Naive B cell (primary cell): Measurements from ENCODE around the gene PTPRF. TPM values are rescaled to one million over a fixed set of nuclear protein-coding genes. Genes with fewer than 3 reads are reported as not detected.

Experiments
- ATAC-seq, 2 donors: fragments of 150-1000 bp; cut with Tn5 transposase; 2 replicates each; pipeline ENCODE4 v1.10.0; 2021; ENCODE audit warnings: low read depth in 2 of 2, mild to moderate bottlenecking in 2 of 2, moderate library complexity in 2 of 2
- DNase-seq: peaks from one replicate; pipeline ENCODE4 v3.0.0; 2022
- H3K27ac Mint-ChIP-seq, 6 donors: one replicate each; pipeline ENCODE4 v1.8.0; 2020 to 2022; ENCODE audit warnings: mild to moderate bottlenecking in 6 of 6, mixed read lengths in 6 of 6, moderate library complexity in 5 of 6, inconsistent platforms in 2 of 6
- H3K27me3 Mint-ChIP-seq, 3 donors: one replicate each; pipeline ENCODE4 v1.8.0; 2021 to 2022; ENCODE audit warnings: mixed read lengths in 3 of 3, mild to moderate bottlenecking in 1 of 3
- H3K36me3 Mint-ChIP-seq, 2 donors: one replicate each; pipeline ENCODE4 v1.8.0; 2020 to 2022; ENCODE audit warnings: mixed read lengths in 2 of 2, inconsistent platforms in 1 of 2, mild to moderate bottlenecking in 1 of 2
- H3K4me1 Mint-ChIP-seq, 3 donors: one replicate each; pipeline ENCODE4 v1.8.0; 2020 to 2022; ENCODE audit warnings: mixed read lengths in 3 of 3, inconsistent platforms in 1 of 3, mild to moderate bottlenecking in 1 of 3, moderate library complexity in 1 of 3
- H3K4me3 Mint-ChIP-seq, 8 donors: one replicate each; pipeline ENCODE4 v1.8.0; 2020 to 2022; ENCODE audit warnings: mild to moderate bottlenecking in 8 of 8, mixed read lengths in 8 of 8, moderate library complexity in 8 of 8, inconsistent platforms in 2 of 8
- H3K9me3 Mint-ChIP-seq, 7 donors: one replicate each; pipeline ENCODE4 v1.8.0; 2020 to 2022; ENCODE audit warnings: mixed read lengths in 7 of 7, mild to moderate bottlenecking in 5 of 7, inconsistent platforms in 2 of 7, moderate library complexity in 1 of 7
- polyA plus RNA-seq, 6 donors: library from polyadenylated mRNA; unstranded; fragments of 300-500 nt; fragmentation: Illumina TruSeq; gene quantifications; one replicate each; pipeline ENCODE4 v1.2.3, GENCODE V29; 2021; ENCODE audit warnings: low read depth in 6 of 6

Gene PTPRF
- polyA plus RNA-seq, 6 donors from 2014 or later, result 0.19 to 2.3 TPM; not detected in 4

DNA sequence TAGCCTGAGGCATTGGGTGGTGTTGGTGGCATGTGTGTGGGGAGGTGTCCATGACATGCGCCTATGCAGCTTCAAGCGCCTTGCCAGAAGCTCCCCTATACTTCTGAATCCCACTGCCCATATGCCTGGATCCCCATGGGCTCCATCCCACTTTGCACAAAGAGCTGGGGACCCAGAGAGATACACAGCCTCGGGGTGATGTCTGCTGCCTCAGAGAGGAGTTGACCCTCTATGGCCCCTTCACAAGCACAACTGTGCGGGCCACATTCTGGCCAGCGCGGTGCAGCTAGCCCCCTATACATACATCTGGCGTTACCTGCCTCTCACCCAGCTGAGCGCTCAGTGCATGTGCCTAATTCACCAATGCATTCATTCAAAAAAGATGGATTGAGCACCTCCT lies 9.6 kb upstream of the PTPRF start:
- Mint-ChIP-seq H3K4me3 (no peak overlapping the region), H3K27me3 (peaks cover 43 to 81% (median 71%) of the 10 kb centered on the region in 3 donors), H3K27ac (peak overlapping the region in 1 of 6 donors; percentile 74), H3K36me3 (no peaks in the 10 kb centered on the region), H3K4me1 (no peaks in the 10 kb centered on the region), H3K9me3 (no peaks in the 10 kb centered on the region)
- no peak for DNase-seq
- no peak for ATAC-seq

DNA sequence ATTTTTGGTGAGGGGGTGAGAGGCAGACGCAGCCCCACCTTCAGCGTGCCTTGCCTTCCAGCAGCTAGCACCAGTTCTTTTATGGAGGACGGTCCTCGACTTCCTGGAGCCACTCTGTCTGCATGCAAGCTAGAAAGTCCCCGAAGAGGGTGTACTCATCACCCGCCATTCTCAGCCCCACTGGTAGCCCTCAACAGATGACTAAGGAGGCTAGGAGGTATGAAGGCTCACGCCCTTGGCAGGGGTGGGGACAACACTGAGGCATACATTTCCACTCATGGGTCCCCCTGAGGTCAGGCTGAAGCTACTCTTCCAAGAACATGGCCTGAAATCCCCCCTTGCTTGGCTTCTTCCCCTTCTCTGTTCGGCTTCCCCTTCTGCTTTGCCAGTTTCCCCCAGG lies 8.9 kb upstream of the PTPRF start:
- Mint-ChIP-seq H3K4me3 (no peak overlapping the region), H3K36me3 (no peaks in the 10 kb centered on the region), H3K27ac (no peak overlapping the region), H3K27me3 (peaks cover 43 to 78% (median 70%) of the 10 kb centered on the region in 3 donors), H3K9me3 (no peaks in the 10 kb centered on the region), H3K4me1 (no peaks in the 10 kb centered on the region)
- ATAC-seq (no peak), DNase-seq (no peak)

DNA sequence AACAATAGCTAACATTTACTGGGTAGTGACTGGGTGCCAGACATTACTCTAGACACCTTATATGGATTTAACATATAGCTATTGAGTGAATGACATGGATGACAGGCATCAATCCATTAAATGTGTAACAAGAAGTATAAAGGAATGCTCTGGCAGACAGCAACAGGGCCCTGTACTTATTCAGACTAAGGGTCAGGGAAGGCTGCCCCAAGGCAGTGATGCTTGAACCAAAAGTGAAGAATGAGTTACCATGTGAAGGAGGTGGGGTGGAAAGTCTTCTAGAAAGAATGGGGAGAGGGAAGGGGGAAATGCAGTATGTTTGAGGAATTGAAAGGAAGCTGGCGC lies 8.3 kb upstream of the PTPRF start:
- Mint-ChIP-seq H3K9me3 (no peaks in the 10 kb centered on the region), H3K27ac (no peak overlapping the region), H3K36me3 (no peaks in the 10 kb centered on the region), H3K4me3 (no peak overlapping the region), H3K27me3 (peaks cover 43 to 75% (median 69%) of the 10 kb centered on the region in 3 donors), H3K4me1 (no peaks in the 10 kb centered on the region)
- no peak for ATAC-seq
- no peak for DNase-seq

DNA sequence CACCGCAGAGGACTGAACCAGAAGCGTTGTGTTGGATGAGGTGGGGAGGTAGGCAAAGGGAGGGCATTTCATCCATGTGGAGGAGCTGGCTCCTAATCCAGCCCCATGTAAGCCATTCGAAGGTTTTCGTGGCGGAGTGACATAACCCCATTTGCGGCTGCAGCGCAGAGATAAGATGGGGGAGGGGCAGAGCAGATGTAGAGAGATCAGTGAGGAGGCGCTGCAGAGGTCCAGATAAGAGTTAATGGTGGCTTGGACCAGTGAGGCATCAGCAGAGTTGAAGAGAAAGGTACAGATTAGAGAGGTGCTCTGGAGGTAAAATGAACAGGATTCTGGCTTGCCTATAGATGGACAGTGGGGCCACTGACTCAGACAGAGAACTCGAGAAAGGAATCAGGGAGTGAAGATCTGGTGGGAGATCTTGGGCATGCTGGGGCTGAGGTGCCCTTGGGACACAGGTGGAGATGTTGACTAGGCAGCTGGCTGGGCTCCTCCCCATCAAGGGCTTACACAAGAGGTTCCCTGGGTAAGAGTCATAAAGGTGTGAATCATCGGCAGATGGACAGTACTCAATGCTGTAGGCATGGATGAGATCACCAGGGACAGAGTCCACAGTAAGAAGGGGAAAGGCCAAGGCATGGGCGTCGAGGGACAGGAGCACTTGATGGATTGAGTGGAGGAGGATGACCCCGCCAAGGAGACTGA lies 7.8 kb upstream of the PTPRF start:
- ATAC-seq, result no peak
- H3K4me1 Mint-ChIP-seq, result no peaks in the 10 kb centered on the region
- no peak overlapping the region for H3K4me3 Mint-ChIP-seq
- DNase-seq, result no peak
- H3K27me3 Mint-ChIP-seq, result peaks cover 43 to 75% (median 72%) of the 10 kb centered on the region in 3 donors
- no peaks in the 10 kb centered on the region for H3K36me3 Mint-ChIP-seq
- H3K9me3 Mint-ChIP-seq, result no peaks in the 10 kb centered on the region
- H3K27ac Mint-ChIP-seq, result no peak overlapping the region

DNA sequence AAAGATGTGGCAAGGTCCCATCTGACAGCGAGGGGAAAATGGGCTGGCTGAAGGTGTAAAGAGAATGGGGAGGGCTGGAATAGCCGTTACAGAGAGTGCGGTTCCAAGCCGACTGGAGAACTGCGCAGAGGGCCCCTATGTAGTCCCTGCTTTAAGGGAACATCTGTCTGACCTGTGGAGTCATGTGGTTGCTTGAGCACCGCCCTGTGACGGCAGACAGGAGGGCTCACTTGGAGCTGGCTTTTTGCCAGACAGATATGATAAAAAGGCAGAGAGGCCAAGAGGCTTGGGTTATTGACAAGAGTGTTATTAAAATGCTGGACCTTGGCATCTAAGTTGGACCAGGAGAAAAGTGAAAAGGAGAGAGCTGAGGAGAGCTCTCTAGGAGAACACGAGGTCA lies 5.9 kb upstream of the PTPRF start:
- Mint-ChIP-seq H3K9me3 (no peaks in the 10 kb centered on the region), H3K27me3 (peaks cover 43 to 77% (median 75%) of the 10 kb centered on the region in 3 donors), H3K4me3 (no peak overlapping the region), H3K27ac (no peak overlapping the region), H3K4me1 (peaks cover under 1 to 9% (median 3%) of the 10 kb centered on the region in 3 donors), H3K36me3 (no peaks in the 10 kb centered on the region)
- DNase-seq (no peak), ATAC-seq (no peak)

DNA sequence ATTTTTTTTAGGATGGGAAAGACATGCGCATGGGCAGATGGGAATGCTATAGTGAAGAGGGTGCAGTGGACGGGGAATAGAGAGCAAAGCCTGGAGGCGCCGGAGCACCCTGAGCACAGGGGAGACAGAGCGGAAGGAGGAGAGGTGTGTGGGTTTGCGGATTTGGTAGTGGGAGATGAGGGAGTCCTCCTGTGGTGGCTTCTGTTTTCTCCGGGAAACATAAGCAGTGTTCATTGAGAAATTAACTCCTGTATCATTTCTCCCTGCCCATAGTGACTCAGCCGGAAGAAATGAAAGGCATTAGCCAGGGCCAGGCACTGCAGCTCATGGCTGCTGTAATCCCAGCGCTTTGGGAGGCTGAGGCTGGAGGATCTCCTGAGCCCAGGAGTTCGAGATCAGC lies 4.7 kb upstream of the PTPRF start:
- Mint-ChIP-seq H3K36me3 (peaks cover 0 to 8% of the 10 kb centered on the region in 2 donors), H3K4me3 (no peak overlapping the region), H3K4me1 (peaks cover 10 to 16% (median 10%) of the 10 kb centered on the region in 3 donors), H3K27ac (no peak overlapping the region), H3K9me3 (peaks cover 0 to 2% (median 0%) of the 10 kb centered on the region in 7 donors), H3K27me3 (peaks cover 45 to 77% (median 75%) of the 10 kb centered on the region in 3 donors)
- ATAC-seq (no peak), DNase-seq (no peak)

DNA sequence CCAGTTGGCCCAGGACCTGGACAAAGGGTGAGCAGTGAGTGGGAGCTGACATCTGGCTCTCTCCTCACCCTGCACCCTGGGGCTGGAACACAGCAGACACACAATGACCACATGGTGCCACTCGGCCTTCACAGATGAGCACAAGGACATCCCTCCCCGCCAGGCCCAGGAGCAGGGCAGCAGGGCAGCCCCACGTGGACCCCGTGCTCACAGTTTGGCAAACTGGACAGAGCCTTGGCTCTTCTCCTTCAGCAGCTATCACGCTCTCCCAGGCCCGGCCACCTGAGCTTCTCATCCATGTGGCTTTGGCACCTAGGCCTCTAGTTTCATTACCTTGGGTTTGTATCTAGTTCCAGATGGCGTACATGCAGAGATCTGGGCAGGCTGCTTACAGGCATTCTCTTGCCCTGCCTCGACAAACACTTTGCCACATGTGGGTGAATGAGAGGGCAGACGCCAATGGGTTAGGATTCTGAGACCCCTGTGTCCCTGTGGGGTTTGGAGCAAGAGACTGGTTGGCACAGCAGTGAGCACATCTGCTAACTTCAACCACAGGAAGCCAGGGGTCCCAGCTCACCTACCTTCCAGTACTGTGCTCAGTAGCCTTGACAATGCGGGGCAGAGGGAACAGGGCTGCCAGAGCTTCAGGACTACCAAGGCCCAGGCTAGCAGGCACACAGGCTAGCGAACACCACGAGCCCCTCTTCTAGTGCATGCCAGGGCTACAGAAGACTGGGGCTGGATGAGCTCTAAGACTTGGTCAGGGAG lies 3.4 kb upstream of the PTPRF start:
- Mint-ChIP-seq H3K27ac (no peak overlapping the region), H3K4me1 (peaks cover 16 to 20% (median 17%) of the 10 kb centered on the region in 3 donors), H3K4me3 (peak overlapping the region in 1 of 8 donors; percentile 2), H3K36me3 (peaks cover 0 to 16% of the 10 kb centered on the region in 2 donors), H3K9me3 (peaks cover 0 to 2% (median 0%) of the 10 kb centered on the region in 7 donors), H3K27me3 (peaks cover 42 to 73% (median 72%) of the 10 kb centered on the region in 3 donors)
- DNase-seq (no peak), ATAC-seq (no peak)

DNA sequence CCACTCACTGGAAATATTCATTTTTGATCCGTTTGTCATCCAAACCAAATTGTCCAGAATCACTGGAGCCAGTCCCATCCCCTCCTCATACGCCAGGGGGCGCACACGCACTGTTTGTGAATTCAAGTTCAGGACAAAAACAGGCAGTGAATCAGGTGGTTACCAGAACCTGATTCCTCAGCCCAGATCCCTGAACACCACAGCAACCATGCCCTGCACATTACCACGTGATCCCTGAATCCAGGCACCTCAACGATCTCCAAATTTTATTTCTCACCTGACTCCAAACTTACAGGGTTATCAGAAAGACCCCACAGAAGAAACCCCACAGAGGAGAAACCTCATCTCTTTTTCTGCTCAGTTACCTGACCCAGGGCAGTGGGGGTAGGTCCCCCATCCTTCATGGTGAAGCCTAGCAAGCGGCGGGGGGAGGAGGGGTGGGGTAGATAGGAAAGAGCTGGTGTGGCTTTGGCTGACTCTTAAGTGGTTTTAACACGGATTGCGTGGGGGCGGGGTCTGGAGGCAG lies 1.4 kb upstream of the PTPRF start:
- DNase-seq (peak; percentile 71), ATAC-seq (peak; percentile 63 to 73)
- H3K36me3 Mint-ChIP-seq, result peaks cover 0 to 16% of the 10 kb centered on the region in 2 donors
- H3K9me3 Mint-ChIP-seq, result peaks cover 0 to 2% (median 0%) of the 10 kb centered on the region in 7 donors
- H3K4me1 Mint-ChIP-seq, result peaks cover 16 to 20% (median 17%) of the 10 kb centered on the region in 3 donors
- peaks cover 47 to 74% (median 72%) of the 10 kb centered on the region in 3 donors for H3K27me3 Mint-ChIP-seq
- H3K27ac Mint-ChIP-seq, result peak overlapping the region in 1 of 6 donors; percentile 65
- peak overlapping the region in 5 of 8 donors; percentile 14 to 90 (median 67) for H3K4me3 Mint-ChIP-seq

DNA sequence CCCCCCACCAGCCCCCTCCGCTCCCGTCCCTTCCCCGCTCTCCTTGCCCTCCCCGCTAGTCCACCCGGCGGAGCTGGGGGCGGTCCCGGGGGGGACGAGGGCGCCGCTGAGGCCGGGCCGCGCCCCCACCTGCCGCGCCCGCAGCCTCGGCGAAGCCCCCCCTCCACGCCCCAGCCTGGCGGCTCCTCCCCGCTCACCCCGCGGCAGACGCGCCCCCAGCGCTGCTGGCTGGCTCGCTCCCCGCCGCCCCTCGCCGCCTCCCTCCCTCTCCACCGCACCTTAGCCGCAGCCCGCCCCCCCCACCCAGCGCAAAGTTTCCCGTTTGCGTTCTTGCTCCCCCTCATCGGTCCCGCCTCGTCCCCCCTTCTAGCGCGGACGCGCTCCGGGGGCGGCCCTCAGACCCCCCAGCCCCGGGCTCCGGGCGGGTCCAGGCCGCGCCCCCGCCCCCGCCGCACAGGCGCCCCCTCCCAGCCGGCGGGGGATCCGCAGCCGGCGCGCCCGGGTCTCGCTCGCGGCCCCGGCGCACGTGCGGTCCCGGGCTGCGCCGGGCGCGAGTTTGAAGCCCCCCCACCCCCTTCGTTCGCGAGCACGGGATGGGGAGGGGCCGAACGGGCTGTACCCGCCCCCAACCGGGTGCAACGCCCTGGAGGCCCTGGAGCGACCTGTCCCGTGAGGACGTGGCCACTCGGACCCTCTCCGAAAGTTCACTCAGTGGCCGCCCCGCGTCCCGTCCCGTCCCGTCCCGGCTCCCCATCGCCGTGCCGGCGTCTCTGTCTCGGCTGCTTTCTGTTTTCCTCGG lies 623 bp downstream of the PTPRF start:
- Mint-ChIP-seq H3K36me3 (peaks cover 0 to 16% of the 10 kb centered on the region in 2 donors), H3K4me3 (peak overlapping the region; percentile 84 to 94 (median 90)), H3K9me3 (peaks cover 0 to 2% (median 0%) of the 10 kb centered on the region in 7 donors), H3K27ac (peak overlapping the region in 3 of 6 donors; percentile 85 to 93 (median 87)), H3K27me3 (peaks cover 41 to 58% (median 57%) of the 10 kb centered on the region in 3 donors), H3K4me1 (peaks cover 16 to 20% (median 17%) of the 10 kb centered on the region in 3 donors)
- DNase-seq (no peak), ATAC-seq (peak; percentile 42 to 45)

DNA sequence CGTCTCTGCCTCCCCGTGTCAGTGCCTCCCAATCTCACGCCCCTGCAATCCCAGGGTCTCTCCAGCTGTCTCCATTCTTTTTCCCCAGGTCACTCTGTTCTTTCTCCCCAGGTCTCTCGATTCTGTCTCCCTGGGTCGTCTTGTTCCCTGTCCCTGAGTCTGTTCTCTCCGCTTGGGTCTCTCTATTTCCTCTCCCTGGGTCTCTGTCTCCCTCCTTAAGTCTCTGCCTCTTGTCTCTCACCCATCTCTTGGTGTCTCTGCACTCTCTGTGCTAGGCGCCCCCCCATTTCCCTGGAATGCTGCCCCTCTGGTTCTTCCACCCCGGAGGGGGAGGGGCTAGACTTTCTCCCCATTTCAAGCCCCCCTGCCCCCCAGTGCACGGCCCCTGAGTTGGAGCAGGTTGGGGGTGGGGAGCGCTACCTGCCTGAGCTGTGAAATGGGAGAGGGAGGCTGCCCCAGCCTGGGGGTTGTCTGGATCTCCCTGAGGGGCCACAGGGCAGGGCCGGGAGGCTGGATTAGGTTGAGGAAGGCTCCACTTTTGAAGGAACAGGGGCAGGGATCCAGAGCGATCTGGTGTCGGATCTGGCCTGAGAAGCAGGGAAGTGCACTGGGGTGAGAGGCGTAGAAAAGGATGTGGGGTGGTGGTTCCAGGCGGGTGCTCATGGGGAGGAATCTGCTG lies 1.4 kb downstream of the PTPRF start:
- Mint-ChIP-seq H3K27me3 (peaks cover 41 to 58% (median 57%) of the 10 kb centered on the region in 3 donors), H3K4me3 (peak overlapping the region; percentile 84 to 94 (median 90)), H3K9me3 (peaks cover 0 to 2% (median 0%) of the 10 kb centered on the region in 7 donors), H3K27ac (peak overlapping the region in 3 of 6 donors; percentile 85 to 93 (median 87)), H3K36me3 (peaks cover 0 to 16% of the 10 kb centered on the region in 2 donors), H3K4me1 (peaks cover 16 to 20% (median 17%) of the 10 kb centered on the region in 3 donors)
- DNase-seq (no peak), ATAC-seq (no peak)

DNA sequence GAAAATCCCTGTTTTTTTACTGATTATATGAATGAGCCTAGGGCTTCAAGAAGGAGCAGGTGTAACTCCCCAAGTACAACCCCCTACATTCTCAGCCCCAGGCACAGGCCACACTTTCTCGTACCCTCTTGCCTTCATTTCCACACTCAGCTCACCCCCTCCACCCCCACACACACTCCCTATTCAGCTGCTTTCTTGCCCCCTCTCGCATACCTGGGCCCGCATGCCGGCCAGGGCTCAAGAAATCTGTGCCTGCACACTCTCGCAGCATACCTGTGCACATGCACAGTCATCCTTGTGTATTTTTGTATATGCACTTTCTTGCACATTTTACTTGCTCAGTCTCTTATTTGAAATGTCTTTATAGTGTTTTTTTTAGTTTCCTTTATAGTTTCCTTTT lies 2.0 kb downstream of the PTPRF start:
- Mint-ChIP-seq H3K9me3 (peaks cover 0 to 2% (median 0%) of the 10 kb centered on the region in 7 donors), H3K36me3 (peaks cover 0 to 16% of the 10 kb centered on the region in 2 donors), H3K27me3 (peaks cover 41 to 57% (median 54%) of the 10 kb centered on the region in 3 donors), H3K4me1 (peaks cover 16 to 20% (median 17%) of the 10 kb centered on the region in 3 donors), H3K4me3 (peak overlapping the region in 7 of 8 donors; percentile 84 to 94 (median 90)), H3K27ac (no peak overlapping the region)
- no peak for ATAC-seq
- no peak for DNase-seq

DNA sequence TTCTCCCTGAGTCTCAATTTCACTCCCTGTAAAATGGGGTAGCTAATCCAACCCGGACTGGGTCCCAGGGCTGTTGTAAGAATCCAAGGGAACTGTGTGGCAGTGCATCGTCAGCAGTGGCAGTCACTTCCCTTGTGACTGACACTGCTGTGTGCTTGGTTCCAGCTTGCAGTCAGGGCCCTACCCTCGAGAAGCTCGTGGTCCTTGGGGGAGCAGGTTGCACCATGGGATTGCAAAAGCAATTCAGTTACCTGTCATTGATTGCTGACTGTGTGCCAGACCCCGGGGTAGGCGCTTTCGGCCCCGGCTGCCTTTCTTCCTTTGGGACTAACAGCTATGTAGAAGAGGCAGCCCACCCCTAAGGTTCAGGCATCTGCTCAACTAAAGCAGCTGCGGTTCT lies 2.9 kb downstream of the PTPRF start:
- peaks cover 0 to 16% of the 10 kb centered on the region in 2 donors for H3K36me3 Mint-ChIP-seq
- DNase-seq (no peak), ATAC-seq (no peak)
- no peak overlapping the region for H3K27ac Mint-ChIP-seq
- peaks cover 16 to 20% (median 17%) of the 10 kb centered on the region in 3 donors for H3K4me1 Mint-ChIP-seq
- H3K9me3 Mint-ChIP-seq, result peaks cover 0 to 2% (median 0%) of the 10 kb centered on the region in 7 donors
- H3K27me3 Mint-ChIP-seq, result peaks cover 40 to 62% (median 51%) of the 10 kb centered on the region in 3 donors
- H3K4me3 Mint-ChIP-seq, result peak overlapping the region in 1 of 8 donors; percentile 34
